ENCODE measurements around the gene TIMELESS.

GRCh38 chr12:56425193-56425592, 24.0 kb downstream of the TIMELESS start:
- TF ChIP-seq CTCF (conservative IDR thresholded peaks at IDR 0.05; ENCODE audit: low read length) (no peak), EZH2phosphoT487 (IDR thresholded peaks at IDR 0.05; ENCODE audit: borderline replicate concordance) (no peak)

Data from Loucy (cell line).